H9 (cell line): ENCODE data around the gene MAGI1. TPM values are rescaled to one million over a fixed set of nuclear protein-coding genes. Genes with fewer than 3 reads are reported as not detected.

ENCODE experiments used
- DNase-seq: peaks from one replicate; pipeline ENCODE4 v3.0.0-alpha.2; 2017
- H2AFZ ChIP-seq: one replicate; pipeline ENCODE4 v1.6.1; 2013; ENCODE audit warnings: mild to moderate bottlenecking, low read length, control low read depth, moderate library complexity
- H2AK5ac ChIP-seq: 2 replicates; pipeline ENCODE4 v1.6.1; 2013; ENCODE audit warnings: low read length, control low read depth, mixed read lengths; ENCODE audit not compliant: insufficient read length
- H2BK120ac ChIP-seq: one replicate; pipeline ENCODE4 v1.6.1; 2013; ENCODE audit warnings: low read depth, mild to moderate bottlenecking, low read length, control low read depth, inconsistent platforms; ENCODE audit not compliant: poor library complexity, severe bottlenecking
- H2BK12ac ChIP-seq: 2 replicates; pipeline ENCODE4 v1.6.1; 2013; ENCODE audit warnings: low read length, control low read depth, mixed read lengths, low read depth; ENCODE audit not compliant: insufficient read length
- H2BK15ac ChIP-seq: 2 replicates; pipeline ENCODE4 v1.6.1; 2013; ENCODE audit warnings: low read depth, low read length, control low read depth
- H2BK20ac ChIP-seq: one replicate; pipeline ENCODE4 v1.6.1; 2013; ENCODE audit warnings: low read depth, mild to moderate bottlenecking, low read length, control low read depth, inconsistent platforms; ENCODE audit not compliant: poor library complexity, severe bottlenecking
- H2BK5ac ChIP-seq: 2 replicates; pipeline ENCODE4 v1.6.1; 2013; ENCODE audit warnings: low read length, control low read depth, mixed read lengths; ENCODE audit not compliant: insufficient read length
- H3K14ac ChIP-seq: 2 replicates; pipeline ENCODE4 v1.6.1; 2013; ENCODE audit warnings: low read length, control low read depth; ENCODE audit not compliant: insufficient read depth
- H3K18ac ChIP-seq: 2 replicates; pipeline ENCODE4 v1.6.1; 2013; ENCODE audit warnings: low read depth, mild to moderate bottlenecking, mixed read lengths, low read length, control low read depth; ENCODE audit not compliant: insufficient read length
- H3K23ac ChIP-seq: 2 replicates; pipeline ENCODE4 v1.6.1; 2013; ENCODE audit warnings: low read length, control low read depth, mixed read lengths, low read depth; ENCODE audit not compliant: insufficient read length
- H3K23me2 ChIP-seq: 2 replicates; pipeline ENCODE4 v1.6.1; 2013; ENCODE audit warnings: low read depth, mild to moderate bottlenecking, mixed read lengths, low read length, control low read depth; ENCODE audit not compliant: insufficient read length, poor library complexity, severe bottlenecking
- H3K27ac ChIP-seq: 2 replicates; pipeline ENCODE4 v1.5.1; 2013; ENCODE audit warnings: low read length, control low read depth, mixed read lengths, low read depth; ENCODE audit not compliant: insufficient read length
- H3K27me3 ChIP-seq: 2 replicates; pipeline ENCODE4 v1.6.1; 2013; ENCODE audit warnings: low read length, control low read depth, inconsistent platforms; ENCODE audit not compliant: insufficient read depth
- H3K4ac ChIP-seq: 2 replicates; pipeline ENCODE4 v1.6.1; 2013; ENCODE audit warnings: low read depth, mild to moderate bottlenecking, control low read depth, inconsistent platforms, low read length, moderate library complexity
- H3K4me1 ChIP-seq: 2 replicates; pipeline ENCODE4 v1.6.1; 2013; ENCODE audit warnings: low read length, control low read depth, inconsistent platforms; ENCODE audit not compliant: insufficient read depth
- H3K4me2 ChIP-seq: 2 replicates; pipeline ENCODE4 v1.6.1; 2013; ENCODE audit warnings: low read length, control low read depth, mixed read lengths; ENCODE audit not compliant: insufficient read length, insufficient read depth
- H3K56ac ChIP-seq: 2 replicates; pipeline ENCODE4 v1.6.1; 2013; ENCODE audit warnings: low read depth, mild to moderate bottlenecking, mixed read lengths, low read length, control low read depth; ENCODE audit not compliant: insufficient read length
- H3K79me1 ChIP-seq: 2 replicates; pipeline ENCODE4 v1.6.1; 2013; ENCODE audit warnings: low read depth, mild to moderate bottlenecking, moderate library complexity, low read length, control low read depth, inconsistent platforms; ENCODE audit not compliant: insufficient read depth, poor library complexity, severe bottlenecking
- H3K79me2 ChIP-seq: 2 replicates; pipeline ENCODE4 v1.6.1; 2013; ENCODE audit warnings: low read length, control low read depth, inconsistent platforms; ENCODE audit not compliant: insufficient read depth
- H3K9ac ChIP-seq: 2 replicates; pipeline ENCODE4 v1.6.1; 2013; ENCODE audit warnings: low read length, control low read depth, mixed read lengths; ENCODE audit not compliant: insufficient read length; ENCODE audit errors: extremely low read depth
- H3K9me3 ChIP-seq: one replicate; pipeline ENCODE4 v1.6.1; 2013; ENCODE audit warnings: low read depth, low read length, inconsistent platforms; ENCODE audit not compliant: control insufficient read depth
- H3T11ph ChIP-seq: one replicate; pipeline ENCODE4 v1.6.1; 2013; ENCODE audit warnings: mild to moderate bottlenecking, low read length, control low read depth, inconsistent platforms
- H4K20me1 ChIP-seq: one replicate; pipeline ENCODE4 v1.6.1; 2013; ENCODE audit not compliant: control insufficient read depth, insufficient read length, insufficient read depth
- H4K5ac ChIP-seq: 2 replicates; pipeline ENCODE4 v1.6.1; 2013; ENCODE audit warnings: low read depth, mild to moderate bottlenecking, mixed read lengths, low read length, control low read depth; ENCODE audit not compliant: insufficient read length
- H4K8ac ChIP-seq: replicated peaks from 2 replicates; pipeline ENCODE4 v1.6.1; 2013; ENCODE audit warnings: low read length, control low read depth, mixed read lengths, low read depth; ENCODE audit not compliant: insufficient read length
- H4K91ac ChIP-seq: 2 replicates; pipeline ENCODE4 v1.6.1; 2013; ENCODE audit warnings: low read depth, mild to moderate bottlenecking, moderate library complexity, mixed read lengths, low read length, control low read depth; ENCODE audit not compliant: insufficient read length
- H3K27ac Mint-ChIP-seq, 3 experiments: 2 replicates in 2 of 3; 3 replicates in 1 of 3; pipeline ENCODE4 v1.8.0; 2020 to 2021; ENCODE audit warnings: mixed read lengths in 3 of 3, mild to moderate bottlenecking in 1 of 3, moderate library complexity in 1 of 3
- H3K27me3 Mint-ChIP-seq: 2 replicates; pipeline ENCODE4 v1.8.0; 2021; ENCODE audit warnings: low read depth, mild to moderate bottlenecking, moderate library complexity, mixed read lengths
- H3K36me3 Mint-ChIP-seq, 3 experiments: 2 replicates in 2 of 3; 3 replicates in 1 of 3; pipeline ENCODE4 v1.8.0; 2020 to 2021; ENCODE audit warnings: low read depth in 3 of 3, mixed read lengths in 3 of 3; ENCODE audit not compliant: insufficient read depth in 1 of 3
- H3K4me1 Mint-ChIP-seq, 2 experiments: 2 replicates each; pipeline ENCODE4 v1.8.0; 2020; ENCODE audit warnings: mixed read lengths in 2 of 2
- H3K4me3 Mint-ChIP-seq, 2 experiments: 2 replicates in 1 of 2; 3 replicates in 1 of 2; pipeline ENCODE4 v1.8.0; 2020 to 2021; ENCODE audit warnings: mild to moderate bottlenecking in 2 of 2, mixed read lengths in 2 of 2, moderate library complexity in 1 of 2
- H3K9me3 Mint-ChIP-seq, 2 experiments: 2 replicates in 1 of 2; 3 replicates in 1 of 2; pipeline ENCODE4 v1.8.0; 2020; ENCODE audit warnings: mild to moderate bottlenecking in 2 of 2, mixed read lengths in 2 of 2, moderate library complexity in 1 of 2
- total RNA-seq: library from RNA; stranded (reverse); gene quantifications from 2 replicates; pipeline ENCODE4 v1.2.1, GENCODE V29; 2021
- TF ChIP-seq, protein P1 (sequence below): fragments of 200-600 bp; sonication (generic); conservative IDR thresholded peaks from 3 replicates; pipeline ENCODE4 v1.8.0; 2021; ENCODE audit warnings: antibody characterized with exemption, mild to moderate bottlenecking

Gene MAGI1
- total RNA-seq, 1 experiment from 2014 or later, result 65.7 TPM

DNA sequence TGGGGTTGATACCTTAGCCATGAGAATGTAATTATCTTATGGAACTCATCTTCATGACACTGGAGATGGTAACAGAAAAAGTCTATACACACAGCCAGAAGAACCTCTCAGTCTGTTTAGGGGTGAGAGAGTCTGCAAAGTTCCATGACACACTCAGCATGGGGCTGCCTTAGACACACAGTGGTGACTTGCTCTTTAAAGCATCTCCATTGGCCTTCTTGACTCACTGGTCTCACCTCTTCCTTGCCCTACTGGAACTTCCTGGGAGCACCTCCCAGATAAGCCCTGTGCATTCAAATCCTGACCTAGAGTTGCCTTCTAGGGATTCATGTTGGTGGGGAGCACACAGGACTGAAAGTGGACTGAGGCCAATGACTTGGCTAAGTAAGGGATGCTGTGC lies 9.3 kb downstream of the MAGI1 start:
- H3K23ac ChIP-seq, result no peak overlapping the region
- TF ChIP-seq, protein P1, sequence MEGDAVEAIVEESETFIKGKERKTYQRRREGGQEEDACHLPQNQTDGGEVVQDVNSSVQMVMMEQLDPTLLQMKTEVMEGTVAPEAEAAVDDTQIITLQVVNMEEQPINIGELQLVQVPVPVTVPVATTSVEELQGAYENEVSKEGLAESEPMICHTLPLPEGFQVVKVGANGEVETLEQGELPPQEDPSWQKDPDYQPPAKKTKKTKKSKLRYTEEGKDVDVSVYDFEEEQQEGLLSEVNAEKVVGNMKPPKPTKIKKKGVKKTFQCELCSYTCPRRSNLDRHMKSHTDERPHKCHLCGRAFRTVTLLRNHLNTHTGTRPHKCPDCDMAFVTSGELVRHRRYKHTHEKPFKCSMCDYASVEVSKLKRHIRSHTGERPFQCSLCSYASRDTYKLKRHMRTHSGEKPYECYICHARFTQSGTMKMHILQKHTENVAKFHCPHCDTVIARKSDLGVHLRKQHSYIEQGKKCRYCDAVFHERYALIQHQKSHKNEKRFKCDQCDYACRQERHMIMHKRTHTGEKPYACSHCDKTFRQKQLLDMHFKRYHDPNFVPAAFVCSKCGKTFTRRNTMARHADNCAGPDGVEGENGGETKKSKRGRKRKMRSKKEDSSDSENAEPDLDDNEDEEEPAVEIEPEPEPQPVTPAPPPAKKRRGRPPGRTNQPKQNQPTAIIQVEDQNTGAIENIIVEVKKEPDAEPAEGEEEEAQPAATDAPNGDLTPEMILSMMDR, result no peak
- no peak overlapping the region for H4K5ac ChIP-seq
- H3K4me3 Mint-ChIP-seq, result no peak overlapping the region
- no peak overlapping the region for H3K56ac ChIP-seq
- H3K9me3 ChIP-seq, result no peaks in the 10 kb centered on the region
- no peaks in the 10 kb centered on the region for H3K27me3 ChIP-seq
- H3K4ac ChIP-seq, result no peak overlapping the region
- H3T11ph ChIP-seq, result no peak overlapping the region
- no peak for DNase-seq
- H3K9ac ChIP-seq, result no peak overlapping the region
- no peak overlapping the region for H3K4me2 ChIP-seq
- no peak overlapping the region for H2BK120ac ChIP-seq
- no peak overlapping the region for H2BK20ac ChIP-seq
- no peak overlapping the region for H4K8ac ChIP-seq
- no peak overlapping the region for H3K18ac ChIP-seq
- H3K79me2 ChIP-seq, result peaks cover 29% of the 10 kb centered on the region; the same call in 1 of the 2 replicates
- H3K14ac ChIP-seq, result no peak overlapping the region
- no peak overlapping the region for H2BK12ac ChIP-seq
- no peak overlapping the region for H3K27ac ChIP-seq
- no peaks in the 10 kb centered on the region for H3K23me2 ChIP-seq
- peaks cover 0 to 3% (median 0%) of the 10 kb centered on the region in 3 experiments; a peak in 3 of 7 replicates for H3K36me3 Mint-ChIP-seq
- H3K4me1 ChIP-seq, result 0 out of 2 replicates have a peak, but pooled peaks cover 2% of the 10 kb centered on the region
- peaks cover 31 to 37% of the 10 kb centered on the region in 2 experiments for H3K4me1 Mint-ChIP-seq
- H3K27ac Mint-ChIP-seq, result no peak overlapping the region
- no peaks in the 10 kb centered on the region for H3K27me3 Mint-ChIP-seq
- H2AK5ac ChIP-seq, result no peak overlapping the region
- no peaks in the 10 kb centered on the region for H4K20me1 ChIP-seq
- no peak overlapping the region for H2AFZ ChIP-seq
- H2BK5ac ChIP-seq, result no peak overlapping the region
- no peaks in the 10 kb centered on the region for H3K9me3 Mint-ChIP-seq
- H4K91ac ChIP-seq, result no peak overlapping the region
- H2BK15ac ChIP-seq, result no peak overlapping the region
- H3K79me1 ChIP-seq, result peaks cover 11% of the 10 kb centered on the region
